ENCODE results near the gene EXOSC7. TPM values are rescaled to one million over a fixed set of nuclear protein-coding genes. Genes with fewer than 3 reads are reported as not detected.

EXOSC7 gene
- total RNA-seq, 1 donor from 2014 or later, result 56.2 TPM

DNA sequence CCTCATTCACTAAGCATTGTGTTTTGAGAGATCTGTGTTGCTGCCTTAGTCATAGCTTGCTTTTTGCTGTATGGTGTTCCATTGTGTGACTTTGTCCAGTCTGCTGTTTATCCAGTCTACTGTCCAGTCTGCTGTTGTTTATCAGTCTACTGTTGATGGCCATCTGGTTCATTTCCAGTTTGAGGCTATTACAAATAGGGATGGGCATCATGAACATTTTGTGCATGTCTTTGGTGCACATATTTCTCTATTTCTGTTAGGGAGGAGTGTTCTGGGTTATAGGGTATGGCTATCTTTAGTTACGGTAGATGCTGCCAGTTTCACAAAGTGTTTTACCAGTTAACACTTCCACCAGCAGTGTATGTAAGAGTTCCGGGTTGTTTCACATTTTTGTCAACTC lies 27.8 kb downstream of the EXOSC7 start:
- no peak overlapping the region for H3K4me3 ChIP-seq
- H3K4me1 ChIP-seq, result peaks cover 5% of the 10 kb centered on the region
- H3K27ac ChIP-seq, result no peak overlapping the region
- TF ChIP-seq POLR2AphosphoS5 (IDR thresholded peaks at IDR 0.05; ENCODE audit: insufficient read depth in 1 of 2, low read depth in 1 of 2) (no peak), POLR2A (IDR thresholded peaks at IDR 0.05) (no peak)
- TF ChIP-seq, protein P1, sequence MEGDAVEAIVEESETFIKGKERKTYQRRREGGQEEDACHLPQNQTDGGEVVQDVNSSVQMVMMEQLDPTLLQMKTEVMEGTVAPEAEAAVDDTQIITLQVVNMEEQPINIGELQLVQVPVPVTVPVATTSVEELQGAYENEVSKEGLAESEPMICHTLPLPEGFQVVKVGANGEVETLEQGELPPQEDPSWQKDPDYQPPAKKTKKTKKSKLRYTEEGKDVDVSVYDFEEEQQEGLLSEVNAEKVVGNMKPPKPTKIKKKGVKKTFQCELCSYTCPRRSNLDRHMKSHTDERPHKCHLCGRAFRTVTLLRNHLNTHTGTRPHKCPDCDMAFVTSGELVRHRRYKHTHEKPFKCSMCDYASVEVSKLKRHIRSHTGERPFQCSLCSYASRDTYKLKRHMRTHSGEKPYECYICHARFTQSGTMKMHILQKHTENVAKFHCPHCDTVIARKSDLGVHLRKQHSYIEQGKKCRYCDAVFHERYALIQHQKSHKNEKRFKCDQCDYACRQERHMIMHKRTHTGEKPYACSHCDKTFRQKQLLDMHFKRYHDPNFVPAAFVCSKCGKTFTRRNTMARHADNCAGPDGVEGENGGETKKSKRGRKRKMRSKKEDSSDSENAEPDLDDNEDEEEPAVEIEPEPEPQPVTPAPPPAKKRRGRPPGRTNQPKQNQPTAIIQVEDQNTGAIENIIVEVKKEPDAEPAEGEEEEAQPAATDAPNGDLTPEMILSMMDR (IDR thresholded peaks at IDR 0.05), result no peak
- H3K27me3 ChIP-seq, result no peaks in the 10 kb centered on the region
- DNase-seq (ENCODE audit: extremely low spot score in 2 of 2), result no peak
- H3K36me3 ChIP-seq, result peaks cover 0 to 47% of the 10 kb centered on the region in 2 donors
- no peaks in the 10 kb centered on the region for H3K9me3 ChIP-seq
- intact Hi-C loops (cut with DNase I), result no loop called here

DNA sequence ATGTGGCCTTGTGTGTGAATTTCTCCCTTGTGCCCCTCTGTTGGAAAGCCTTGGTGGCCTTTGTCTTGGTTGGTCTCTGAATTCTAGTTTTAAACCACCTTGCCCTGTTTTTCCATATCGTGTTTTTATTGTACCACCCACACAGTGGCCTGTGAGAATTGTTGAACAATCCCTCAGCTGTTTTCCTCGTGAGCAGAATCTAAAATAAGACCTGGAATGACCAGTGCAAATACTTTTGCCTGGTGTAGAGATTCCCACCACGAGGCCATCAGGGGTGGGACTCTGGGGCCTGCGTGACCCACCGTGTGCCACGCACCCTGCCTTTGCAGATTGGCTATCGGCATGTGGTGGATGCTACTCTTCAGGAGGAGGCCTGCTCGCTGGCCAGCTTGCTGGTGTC lies 31.0 kb downstream of the EXOSC7 start:
- intact Hi-C loops (cut with DNase I), result no loop called here
- TF ChIP-seq, protein P1 (IDR thresholded peaks at IDR 0.05), result no peak
- TF ChIP-seq POLR2AphosphoS5 (IDR thresholded peaks at IDR 0.05; ENCODE audit: insufficient read depth in 1 of 2, low read depth in 1 of 2) (no peak), POLR2A (IDR thresholded peaks at IDR 0.05) (no peak)
- Histone ChIP-seq H3K4me3 (no peak overlapping the region), H3K36me3 (peaks cover 0 to 21% of the 10 kb centered on the region in 2 donors), H3K9me3 (no peaks in the 10 kb centered on the region), H3K27me3 (no peaks in the 10 kb centered on the region), H3K4me1 (peaks cover 29% of the 10 kb centered on the region), H3K27ac (no peak overlapping the region)
- DNase-seq (ENCODE audit: extremely low spot score in 2 of 2), result no peak

- TF ChIP-seq, protein P1 (IDR thresholded peaks at IDR 0.05), result no peak
- no peak for TF ChIP-seq POLR2A (IDR thresholded peaks at IDR 0.05)
- TF ChIP-seq POLR2AphosphoS5 (IDR thresholded peaks at IDR 0.05; ENCODE audit: insufficient read depth in 1 of 2, low read depth in 1 of 2), result no peak
- intact Hi-C loops (cut with DNase I), result no loop called here
- Histone ChIP-seq H3K4me3 (no peak overlapping the region), H3K27me3 (no peaks in the 10 kb centered on the region), H3K27ac (peak overlapping the region; percentile 87), H3K9me3 (no peaks in the 10 kb centered on the region), H3K36me3 (peaks cover 0 to 13% of the 10 kb centered on the region in 2 donors), H3K4me1 (peaks cover 40% of the 10 kb centered on the region)
- DNase-seq (ENCODE audit: extremely low spot score in 2 of 2), result no peak
These were observed 32.1 kb downstream of the EXOSC7 start for GRCh38 chr3:45008117-45008516.

DNA sequence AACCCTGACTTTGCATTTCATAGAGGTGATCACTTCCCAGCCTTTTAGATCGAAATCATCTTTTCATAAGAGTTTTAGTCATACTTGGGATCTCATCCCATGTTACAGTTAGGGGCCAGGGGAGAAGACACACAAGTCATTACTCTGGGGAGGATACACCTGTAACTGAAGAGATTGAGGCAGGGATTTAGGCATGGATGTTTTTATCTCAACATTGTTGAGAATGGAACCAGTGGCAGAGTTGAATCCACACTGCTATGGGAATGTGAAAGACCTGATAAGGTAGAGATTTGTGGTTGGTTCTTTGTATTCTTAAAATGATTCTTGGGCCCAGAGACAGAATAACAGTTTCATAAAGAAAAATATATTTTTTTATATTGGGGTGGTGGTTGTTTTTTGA lies 33.8 kb downstream of the EXOSC7 start:
- peaks cover 55% of the 10 kb centered on the region for H3K4me1 ChIP-seq
- H3K27me3 ChIP-seq, result no peaks in the 10 kb centered on the region
- H3K4me3 ChIP-seq, result no peak overlapping the region
- TF ChIP-seq POLR2A (IDR thresholded peaks at IDR 0.05), result no peak
- TF ChIP-seq POLR2AphosphoS5 (IDR thresholded peaks at IDR 0.05; ENCODE audit: insufficient read depth in 1 of 2, low read depth in 1 of 2), result no peak
- TF ChIP-seq, protein P1 (IDR thresholded peaks at IDR 0.05), result no peak
- peaks cover 0 to 6% of the 10 kb centered on the region in 2 donors for H3K36me3 ChIP-seq
- intact Hi-C loops (cut with DNase I), result no loop called here
- no peak for DNase-seq (ENCODE audit: extremely low spot score in 2 of 2)
- no peaks in the 10 kb centered on the region for H3K9me3 ChIP-seq
- peak overlapping the region; percentile 87 for H3K27ac ChIP-seq

GRCh38 chr3:45010811-45011333 lies 34.8 kb downstream of the EXOSC7 start:
- TF ChIP-seq POLR2AphosphoS5 (IDR thresholded peaks at IDR 0.05; ENCODE audit: insufficient read depth in 1 of 2, low read depth in 1 of 2) (no peak), POLR2A (IDR thresholded peaks at IDR 0.05) (no peak)
- TF ChIP-seq, protein P1 (IDR thresholded peaks at IDR 0.05), result no peak
- intact Hi-C loops (cut with DNase I), result no loop called here
- H3K27me3 ChIP-seq, result no peaks in the 10 kb centered on the region
- no peak for DNase-seq (ENCODE audit: extremely low spot score in 2 of 2)
- H3K36me3 ChIP-seq, result peaks cover 0 to 4% of the 10 kb centered on the region in 2 donors
- H3K9me3 ChIP-seq, result no peaks in the 10 kb centered on the region
- H3K27ac ChIP-seq, result peak overlapping the region; percentile 87
- peaks cover 55% of the 10 kb centered on the region for H3K4me1 ChIP-seq
- H3K4me3 ChIP-seq, result no peak overlapping the region
